GM12873 (cell line): Measurements from ENCODE around the gene KRTDAP.

Source experiments
- CTCF ChIP-seq: IDR thresholded peaks from 2 replicates; pipeline ENCODE4 v1.5.1; 2012; ENCODE audit warnings: low read depth, mild to moderate bottlenecking, moderate library complexity, low read length, control low read depth; ENCODE audit not compliant: insufficient read depth; ENCODE audit errors: missing control alignments

Gene KRTDAP

GRCh38 chr19:35529241-35530218 is 39.3 kb upstream of the KRTDAP start:
- TF ChIP-seq CTCF = no peak

- no peak for TF ChIP-seq CTCF
These were observed 38.2 kb upstream of the KRTDAP start, which contains the start of gene SBSN for GRCh38 chr19:35528218-35529038. Gene SBSN, minus strand, starts transcription at chr19:35528311. Its CDS starts 30 bp downstream, at chr19:35528281.

GRCh38 chr19:35525873-35526272 is 35.6 kb upstream of the KRTDAP start:
- no peak for TF ChIP-seq CTCF

GRCh38 chr19:35524181-35524837 is 34.0 kb upstream of the KRTDAP start:
- TF ChIP-seq CTCF = no peak

- no peak for TF ChIP-seq CTCF
These were observed 32.6 kb upstream of the KRTDAP start for GRCh38 chr19:35522745-35523327.

- TF ChIP-seq CTCF = no peak
These were observed 31.0 kb upstream of the KRTDAP start for GRCh38 chr19:35521124-35521743.
